Measurements from ENCODE around the gene MMP8.

MMP8 gene

GRCh38 chr11:102719620-102720277 is 5.0 kb downstream of the MMP8 start:
- DNase-seq: no peak

DNA sequence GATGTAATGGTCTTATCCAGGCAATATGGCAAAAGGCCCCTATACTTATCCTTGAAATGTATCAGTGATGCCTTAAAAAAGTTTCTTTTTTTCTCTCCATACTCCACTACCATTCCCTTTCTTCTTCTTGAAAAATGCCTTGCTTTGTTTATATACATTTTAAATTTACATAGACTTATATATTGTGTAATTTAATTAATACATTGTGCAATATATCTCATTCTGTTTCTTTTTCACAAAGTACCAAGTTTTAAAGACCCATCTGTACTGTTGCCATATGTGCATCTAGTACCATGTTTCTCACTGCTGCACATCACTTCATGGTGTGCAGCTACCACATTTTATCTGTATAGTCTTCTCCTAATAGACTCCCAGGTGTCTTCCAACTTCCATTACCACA is 7.5 kb downstream of the MMP8 start:
- DNase-seq: no peak

GRCh38 chr11:102716527-102716926 is 8.2 kb downstream of the MMP8 start:
- no peak for DNase-seq

DNA sequence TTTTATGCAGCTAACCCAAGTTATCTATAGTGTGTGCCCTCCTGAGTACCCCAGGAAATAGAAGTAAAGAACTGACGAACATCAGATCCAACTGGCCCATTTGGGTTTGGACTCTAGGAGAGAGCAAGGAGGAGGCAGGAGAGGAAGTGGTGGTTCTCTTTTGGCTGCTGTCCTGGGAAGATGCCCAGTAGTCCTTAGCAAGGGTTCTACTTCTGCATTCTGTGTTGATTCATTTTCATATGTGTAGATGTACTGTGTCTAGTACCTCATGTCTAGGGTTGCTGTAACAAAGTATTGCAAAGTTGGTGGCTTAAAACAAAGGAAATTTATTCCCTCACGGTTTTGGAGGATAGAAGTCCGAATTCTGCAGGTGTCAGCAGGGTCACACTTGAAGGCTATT is 12.6 kb downstream of the MMP8 start:
- no peak for DNase-seq

- DNase-seq: no peak
Measured at GRCh38 chr11:102709201-102709945, 15.4 kb downstream of the MMP8 start.

DNA sequence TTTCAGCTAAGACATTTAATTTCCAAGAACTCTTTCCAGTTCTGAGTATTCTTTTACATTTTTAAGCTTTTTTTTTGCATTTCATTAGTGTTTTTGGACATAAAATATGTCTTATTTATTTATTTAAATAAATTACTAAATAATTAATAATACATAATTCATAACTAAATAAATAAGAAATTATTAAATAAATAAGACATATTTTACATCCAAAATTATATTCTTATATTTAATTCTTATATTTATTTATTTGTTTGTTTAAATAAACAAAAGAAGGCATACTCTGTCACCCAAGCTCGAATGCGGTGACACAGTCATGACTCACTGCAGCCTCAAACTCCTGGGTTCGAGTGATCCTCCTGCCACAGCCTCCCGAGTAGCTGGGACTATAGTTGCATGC is 16.1 kb downstream of the MMP8 start:
- no peak for DNase-seq

- no peak for DNase-seq
Measured at GRCh38 chr11:102705626-102706025, 19.1 kb downstream of the MMP8 start, which contains the start of gene MMP27. MMP27 (minus strand) TSS chr11:102705769; CDS start chr11:102705714, 55 bp downstream.

DNA sequence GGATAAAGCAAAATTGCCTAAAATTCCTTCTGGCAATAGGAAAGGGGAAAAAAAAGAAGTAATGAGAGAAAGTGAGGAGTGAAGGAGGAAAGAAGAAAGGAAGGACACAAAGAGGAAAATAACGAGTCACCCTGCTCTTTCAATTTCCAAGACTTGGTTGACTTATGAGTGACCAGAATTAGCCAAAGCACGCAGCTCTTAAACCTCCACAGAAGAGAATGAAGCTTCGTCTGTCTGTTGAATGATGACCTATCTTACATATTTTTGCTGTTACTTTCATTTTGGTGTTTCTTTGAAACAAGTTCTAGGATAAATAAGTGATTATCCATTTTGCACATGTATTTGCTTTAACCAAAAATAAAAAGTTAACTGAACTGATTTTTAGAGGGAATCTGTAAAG is 19.9 kb downstream of the MMP8 start:
- no peak for DNase-seq

DNA sequence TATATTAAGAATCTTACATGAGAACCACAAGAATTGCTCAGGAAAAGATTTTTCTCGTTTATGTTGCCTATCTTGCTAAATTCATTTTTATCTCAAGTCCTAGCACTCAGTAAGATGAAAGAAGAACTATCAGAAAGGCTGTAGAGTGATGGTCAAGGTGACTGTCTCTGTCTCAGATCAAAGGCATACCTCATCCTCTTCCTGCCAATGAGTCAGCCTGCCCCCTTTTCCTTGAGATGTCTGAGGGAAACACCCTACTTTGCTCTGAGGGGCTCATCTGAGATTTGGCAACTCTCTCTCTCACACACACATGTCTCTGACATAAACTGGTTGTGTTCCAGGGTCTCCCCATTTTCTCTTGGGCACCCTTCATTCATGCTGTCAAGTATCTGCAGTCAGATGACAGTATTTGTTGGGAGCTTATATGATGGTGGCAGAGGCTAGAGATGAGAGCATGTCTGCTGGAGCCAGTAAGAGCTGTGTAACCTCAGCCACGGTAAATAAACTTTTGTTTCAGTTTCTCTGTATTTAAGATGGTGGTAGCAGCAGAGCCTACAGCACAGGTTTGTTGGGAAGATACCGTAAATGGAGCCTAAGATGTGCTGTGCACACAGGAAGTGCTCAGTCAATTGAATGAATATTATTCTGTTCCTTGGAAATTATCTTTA is 20.8 kb downstream of the MMP8 start:
- DNase-seq: no peak

DNA sequence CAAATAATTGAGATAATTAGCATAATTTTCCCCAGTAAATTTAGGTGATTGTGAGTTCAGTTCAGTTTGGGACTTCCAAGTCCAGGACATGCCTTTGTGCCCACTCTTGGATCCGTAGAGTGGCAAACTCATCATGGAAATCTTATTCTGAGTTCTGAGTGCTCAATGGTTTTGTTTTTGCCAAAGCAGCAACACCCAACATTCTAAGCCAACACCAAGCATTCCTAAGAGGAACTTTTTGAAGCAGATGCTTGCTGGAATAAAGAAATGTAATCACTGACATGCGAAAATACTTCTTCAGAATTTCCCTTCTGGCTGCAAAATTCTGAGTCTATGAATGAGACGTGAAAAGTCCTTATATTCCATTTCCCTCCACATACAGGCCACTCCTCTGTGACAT is 29.6 kb downstream of the MMP8 start:
- no peak for DNase-seq

DNA sequence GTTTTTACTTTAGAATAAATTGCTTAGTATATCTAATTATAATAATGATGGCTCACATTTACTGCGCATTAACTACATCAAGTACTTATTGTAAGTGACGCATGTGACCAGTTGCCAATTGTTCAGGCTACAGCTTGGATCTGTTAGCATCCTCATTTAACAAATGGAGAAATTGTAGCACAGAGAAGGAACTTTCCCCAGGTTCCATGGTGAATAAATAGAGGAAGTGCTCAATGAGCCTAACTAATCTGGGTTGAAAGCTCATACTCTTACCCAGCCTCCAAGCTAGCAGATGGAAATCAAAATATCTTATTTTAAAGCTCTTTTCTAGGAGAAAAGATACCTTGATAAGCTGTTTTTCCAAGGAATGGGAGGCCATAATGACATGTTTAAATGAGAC is 39.0 kb downstream of the MMP8 start:
- no peak for DNase-seq

DNA sequence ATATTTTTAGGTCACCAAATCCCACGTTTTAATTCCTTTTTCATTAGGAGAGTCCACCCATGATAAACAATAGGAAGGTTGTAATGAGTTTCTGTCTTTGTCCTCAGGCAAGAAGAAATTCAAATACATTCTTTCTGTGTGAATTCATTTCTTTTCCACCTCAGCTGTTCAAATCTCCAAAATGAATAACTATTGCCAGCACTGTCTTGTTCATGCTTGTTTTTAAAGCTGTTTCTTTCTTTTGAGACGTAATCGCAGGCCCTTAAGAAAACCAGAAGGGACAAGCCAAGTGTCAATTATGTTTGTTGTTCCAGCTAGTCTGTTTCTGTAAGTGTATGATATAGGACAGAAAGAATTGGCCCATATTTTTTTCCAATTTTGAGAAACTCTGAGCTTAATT is 39.4 kb downstream of the MMP8 start:
- DNase-seq: no peak

- no peak for DNase-seq
Measured at GRCh38 chr11:102683277-102683676, 41.5 kb downstream of the MMP8 start.

DNA sequence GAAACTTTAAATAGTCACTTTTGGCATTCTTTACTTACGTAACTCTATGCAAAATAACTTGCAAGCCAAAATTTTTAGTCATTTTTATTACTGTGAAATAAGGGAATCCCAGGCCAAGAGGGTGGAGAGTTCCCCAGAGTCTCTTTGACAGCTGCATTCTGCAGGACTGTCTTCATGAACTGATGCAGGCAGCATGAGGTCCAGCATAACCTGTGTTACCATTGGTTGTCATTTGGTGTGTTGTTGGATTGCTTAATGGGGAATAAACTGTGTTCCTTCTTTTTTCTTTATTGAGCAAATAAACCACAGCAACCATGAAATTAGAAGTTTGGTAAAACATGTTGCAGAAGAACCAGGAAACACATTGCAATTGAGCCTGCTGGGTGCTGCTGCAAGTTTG is 43.8 kb downstream of the MMP8 start:
- no peak for DNase-seq

DNA sequence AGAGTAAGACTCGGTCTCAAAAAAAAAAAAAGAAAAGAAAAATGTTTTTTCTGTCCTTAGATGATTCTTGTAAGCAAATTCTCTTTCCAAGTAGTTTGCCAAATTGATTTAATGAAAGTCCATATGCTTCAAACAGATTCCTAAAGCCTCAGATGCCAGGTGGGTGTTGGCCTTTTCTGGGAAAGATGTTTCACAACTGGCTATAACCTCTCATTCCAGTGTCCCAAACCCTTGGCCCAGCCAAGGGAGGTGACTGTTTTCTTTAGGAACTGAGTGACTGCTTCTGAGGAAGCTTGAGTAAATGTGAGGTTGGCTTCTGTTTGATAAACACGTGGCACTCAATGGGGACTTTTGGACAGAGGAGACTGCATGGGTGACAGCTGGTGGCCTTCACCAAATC is 46.7 kb downstream of the MMP8 start:
- no peak for DNase-seq

- no peak for DNase-seq
Measured at GRCh38 chr11:102676084-102676483, 48.7 kb downstream of the MMP8 start.

DNA sequence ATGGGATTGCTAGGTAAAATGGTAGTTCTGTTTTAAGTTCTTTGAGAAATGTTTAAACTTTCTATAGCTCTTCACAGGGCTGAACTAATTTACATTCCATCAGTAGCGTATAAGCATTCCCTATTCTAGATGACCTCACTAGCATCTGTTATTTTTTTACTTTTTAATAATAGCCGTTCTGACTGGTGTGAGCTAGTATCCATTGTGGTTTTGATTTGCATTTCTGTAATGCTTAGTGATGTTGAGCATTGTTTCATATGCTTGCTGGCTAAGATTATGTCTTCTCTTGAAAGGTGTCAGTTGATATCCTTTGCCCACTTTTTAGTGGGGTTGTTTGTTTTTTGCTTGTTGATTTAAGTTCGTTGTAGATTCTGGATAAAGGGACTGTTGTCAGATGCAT is 55.1 kb downstream of the MMP8 start:
- no peak for DNase-seq

- DNase-seq: no peak
Measured at GRCh38 chr11:102666331-102666957, 58.3 kb downstream of the MMP8 start.

DNA sequence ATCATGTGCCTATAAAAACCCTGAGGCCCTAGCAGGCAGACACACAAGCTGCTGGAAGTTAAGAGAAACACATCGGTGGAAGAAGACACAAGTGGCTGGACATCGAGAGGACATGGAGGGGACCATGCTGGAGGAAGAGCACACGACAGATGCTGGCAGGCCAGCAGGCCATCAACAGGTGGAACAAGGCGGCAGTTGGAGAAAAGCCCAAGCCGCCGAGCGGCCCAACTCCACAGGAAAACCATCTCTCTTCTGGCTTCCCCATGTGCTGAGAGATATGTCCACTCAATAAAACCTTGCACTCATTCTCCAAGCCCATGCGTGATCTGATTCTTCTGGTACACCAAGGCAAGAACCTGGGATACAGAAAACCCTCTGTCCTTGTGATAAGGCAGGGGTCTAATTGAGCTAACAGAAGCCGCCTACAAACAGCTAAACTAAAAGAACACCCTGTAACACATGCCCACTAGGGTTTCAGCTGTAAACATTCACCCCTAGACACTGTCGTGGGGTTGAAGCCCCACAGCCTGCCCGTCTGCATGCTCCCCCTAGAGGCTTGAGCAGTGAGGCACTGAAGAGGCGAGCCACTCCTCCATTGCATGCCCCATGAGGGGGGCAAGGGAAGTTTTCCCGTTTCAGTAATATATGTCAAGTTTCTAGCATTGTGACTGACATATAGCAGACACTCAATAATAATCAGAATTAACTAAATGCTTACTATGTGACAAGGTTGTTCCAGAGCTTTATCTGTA is 60.6 kb downstream of the MMP8 start:
- no peak for DNase-seq

DNA sequence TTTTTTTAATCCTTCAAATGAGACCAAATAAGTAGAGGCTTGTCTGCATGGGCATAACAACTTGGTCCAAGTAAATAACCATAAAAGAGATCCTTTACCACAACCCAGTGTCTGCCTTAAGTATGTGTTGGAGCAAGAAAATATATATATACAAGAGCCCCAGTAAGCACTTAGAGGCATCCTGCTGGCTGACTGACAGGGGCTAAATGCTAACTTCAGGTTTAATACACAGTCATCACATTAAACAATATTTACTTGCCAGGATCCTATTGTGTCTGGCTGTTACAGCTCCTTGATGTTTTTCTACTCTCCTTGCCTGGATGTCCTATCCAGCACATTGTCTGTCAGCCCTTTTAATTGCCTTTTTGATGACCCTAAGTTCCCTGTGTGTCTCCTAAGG is 62.1 kb downstream of the MMP8 start:
- no peak for DNase-seq
